SK-N-MC (cell line): ENCODE results near the gene ABLIM3.

ENCODE experiments used
- EZH2 ChIP-seq: fragments of 200-600 bp; sonication (generic); IDR thresholded peaks from one replicate; pipeline ENCODE4 v1.6.1; 2017; ENCODE audit warnings: antibody characterized with exemption
- FOXP2 ChIP-seq: optimal IDR thresholded peaks from 2 replicates; pipeline ENCODE3; 2011; ENCODE audit warnings: mild to moderate bottlenecking, moderate library complexity; ENCODE audit not compliant: insufficient read depth; ENCODE audit errors: extremely low read length, control extremely low read depth
- POLR2AphosphoS5 ChIP-seq: IDR thresholded peaks from 2 replicates; pipeline ENCODE4 v1.6.1; 2012; ENCODE audit warnings: mild to moderate bottlenecking, low read depth, low read length, borderline replicate concordance

DNA sequence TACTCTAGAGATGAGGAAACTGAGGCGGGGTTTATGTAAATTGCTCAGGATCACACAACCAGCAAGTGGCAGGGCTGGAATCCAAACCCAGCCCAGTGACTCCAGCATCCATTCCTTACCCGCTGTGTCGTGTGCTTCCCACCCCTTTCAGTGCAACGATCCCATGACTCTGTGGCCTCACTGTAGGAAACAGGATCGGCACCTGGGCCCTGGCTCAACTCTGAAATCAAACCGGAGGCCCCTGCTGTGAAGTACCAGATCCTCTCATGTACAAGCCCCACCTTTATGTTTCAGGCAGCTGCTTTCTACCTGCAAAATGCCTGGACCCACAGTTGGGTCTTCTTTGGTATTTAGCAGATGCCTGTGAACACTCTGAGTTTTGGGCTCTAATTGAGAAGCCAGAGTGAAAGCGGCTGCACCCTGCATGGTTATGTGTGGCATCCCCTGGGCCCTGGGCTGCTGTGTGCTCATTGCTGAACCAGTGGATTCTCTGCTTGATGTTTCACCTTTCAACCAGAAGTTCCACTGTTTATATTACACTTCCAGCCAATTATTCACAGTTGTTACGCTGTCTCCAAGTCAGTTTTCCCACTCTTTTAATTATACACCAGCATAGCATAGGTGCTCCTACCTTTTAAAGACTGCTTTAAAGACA lies 36.7 kb downstream of the ABLIM3 start:
- TF ChIP-seq POLR2AphosphoS5, result no peak
- TF ChIP-seq EZH2, result no peak
- TF ChIP-seq FOXP2, result no peak
